HepG2 (cell line): Measurements from ENCODE around the gene THRAP3. TPM values are rescaled to one million over a fixed set of nuclear protein-coding genes. Genes with fewer than 3 reads are reported as not detected.

ENCODE experiments used
- ATAC-seq: fragments of 200-7000 bp; cut with Tn5 transposase; 3 replicates; pipeline ENCODE4 v1.9.1; 2020; ENCODE audit warnings: mild to moderate bottlenecking, moderate library complexity
- BruUV-seq: library from RNA; stranded (reverse); fragments of 400-500 nt; replicated peaks from 2 replicates; lab custom pipeline; 2021; lab: Mats Ljungman, UMichigan
- CTCF ChIA-PET: fragments of 300-600 bp; formaldehyde crosslinking; extraction: SDS; loops from one replicate; lab custom pipeline; 2021; ENCODE audit warnings: low total read pairs, inconsistent platforms, low intra/inter-chr PET ratio; lab: Yijun Ruan, JAX
- POLR2A ChIA-PET: fragments of 350-600 bp; sonication (Branson Sonifier 250); formaldehyde crosslinking; loops from one replicate; lab custom pipeline; 2020; ENCODE audit warnings: antibody characterized with exemption, inconsistent platforms; lab: Yijun Ruan, JAX
- DNase-seq: peaks from one replicate; pipeline ENCODE4 v3.0.0-alpha.2; 2015; ENCODE audit warnings: low spot score
- FAIRE-seq: peaks from 3 replicates; lab custom pipeline; 2011; peaks lifted over from hg19 to GRCh38; lab: Jason Lieb, UNC
- H2AFZ ChIP-seq: one replicate; pipeline ENCODE4 v1.6.1; 2011; ENCODE audit warnings: low read length, inconsistent platforms
- H3K27ac ChIP-seq: fragments of 300-600 bp; 3 replicates; pipeline ENCODE4 v1.8.0; 2011; ENCODE audit warnings: mixed run types, mild to moderate bottlenecking, mixed read lengths, low read length, inconsistent platforms; ENCODE audit not compliant: insufficient read depth; ENCODE audit errors: extremely low read length
- H3K27me3 ChIP-seq, 2 experiments: fragments of 200-600 bp in 1 of 2; 2 replicates in 1 of 2; 3 replicates in 1 of 2; pipeline versions ENCODE4 v1.6.0 to v1.8.0; 2011; ENCODE audit warnings: low read length in 2 of 2, mild to moderate bottlenecking in 2 of 2, moderate library complexity in 2 of 2, inconsistent platforms in 1 of 2; ENCODE audit not compliant: insufficient read depth in 2 of 2, control insufficient read depth in 1 of 2
- H3K36me3 ChIP-seq, 2 experiments: fragments of 200-600 bp in 1 of 2; replicated peaks in 1 of 2; 2 replicates in 1 of 2; 3 replicates in 1 of 2; pipeline versions ENCODE4 v1.5.1 to v1.8.0; 2011; ENCODE audit warnings: low read length in 2 of 2, inconsistent platforms in 1 of 2; ENCODE audit not compliant: insufficient read depth in 2 of 2, control insufficient read depth in 1 of 2
- H3K4me1 ChIP-seq: 2 replicates; pipeline ENCODE4 v1.5.1; 2012; ENCODE audit warnings: low read length, inconsistent platforms; ENCODE audit not compliant: insufficient read depth
- H3K4me2 ChIP-seq: 2 replicates; pipeline ENCODE4 v1.6.0; 2011; ENCODE audit warnings: low read depth, low read length, inconsistent platforms
- H3K4me3 ChIP-seq, 3 experiments: fragments of 200-600 bp in 1 of 3; sonication (generic), shearing (Covaris generic) in 1 of 3; replicated peaks in 1 of 3; 2 replicates each; pipeline ENCODE4 v1.5.1; 2011 to 2016; ENCODE audit warnings: low read length in 3 of 3, inconsistent platforms in 2 of 3, low read depth in 2 of 3, mild to moderate bottlenecking in 2 of 3, control low read depth in 1 of 3, mixed read lengths in 1 of 3; ENCODE audit not compliant: insufficient read depth in 1 of 3
- H3K79me2 ChIP-seq: one replicate; pipeline ENCODE4 v1.6.1; 2011; ENCODE audit warnings: low read length, inconsistent platforms; ENCODE audit not compliant: insufficient read depth
- H3K9ac ChIP-seq: 2 replicates; pipeline ENCODE4 v1.6.0; 2011; ENCODE audit warnings: mild to moderate bottlenecking, low read depth, low read length, inconsistent platforms; ENCODE audit not compliant: insufficient read depth
- H3K9me3 ChIP-seq: 2 replicates; pipeline ENCODE4 v1.5.1; 2012; ENCODE audit warnings: mild to moderate bottlenecking, low read length
- H4K20me1 ChIP-seq: 2 replicates; pipeline ENCODE4 v1.6.0; 2011; ENCODE audit warnings: inconsistent platforms, mild to moderate bottlenecking, low read length, moderate library complexity; ENCODE audit not compliant: insufficient read depth
- ARID4A ChIP-seq: sonication (generic); formaldehyde crosslinking; IDR thresholded peaks from 2 replicates; pipeline ENCODE4 v1.5.0; 2020; ENCODE audit warnings: mild to moderate bottlenecking, missing genetic modification reagents, borderline replicate concordance
- NFKB2 ChIP-seq: sonication (generic); formaldehyde crosslinking; IDR thresholded peaks from 2 replicates; pipeline ENCODE4 v1.4.0; 2020; ENCODE audit warnings: missing genetic modification reagents, borderline replicate concordance
- NKX3-1 ChIP-seq: sonication (generic); formaldehyde crosslinking; IDR thresholded peaks from 2 replicates; pipeline ENCODE4 v1.5.0; 2020; ENCODE audit warnings: missing genetic modification reagents
- ZFP90 ChIP-seq: sonication (generic); formaldehyde crosslinking; IDR thresholded peaks from 2 replicates; pipeline ENCODE4 v1.8.0; 2022; ENCODE audit warnings: missing genetic modification reagents, mild to moderate bottlenecking, inconsistent platforms, borderline replicate concordance
- ZFP91 ChIP-seq: sonication (generic); formaldehyde crosslinking; IDR thresholded peaks from 2 replicates; pipeline ENCODE4 v1.9.0; 2022; ENCODE audit warnings: missing genetic modification reagents, mild to moderate bottlenecking, borderline replicate concordance
- WGBS: methylation state at CpG from one replicate; pipeline ENCODE4 v1.1.6; 2017; ENCODE audit warnings: low lambda C conversion rate; 5-methylcytosine and 5-hydroxymethylcytosine counted together
- in situ Hi-C: cut with HindIII; loops from 2 replicates; pipeline ENCODE4 v1.10.0; 2017; ENCODE audit warnings: low pct_unique_long_range_greater_than_20kb; ENCODE audit not compliant: extremely low pct_ligation_motif_present
- intact Hi-C: fragments of 100-400 bp; cut with micrococcal nuclease; formaldehyde crosslinking; loops from one replicate; pipeline ENCODE4 v1.10.0; 2022; ENCODE audit not compliant: unreplicated experiment
- polyA plus RNA-seq, 8 experiments: library from polyadenylated mRNA; depleted of rRNA in 3 of 8; stranded (reverse) in 7 of 8; unstranded in 1 of 8; fragments of >200 nt; fragmentation: Illumina TruSeq in 4 of 8; extraction: Trizol in 4 of 8; gene quantifications; 2 replicates each; pipeline versions ENCODE4 v1.2.1 to v1.2.3, GENCODE V29; 2011 to 2016; ENCODE audit warnings: low read depth in 4 of 8, missing spikeins in 1 of 8, mixed read lengths in 1 of 8; ENCODE audit not compliant: insufficient read depth in 1 of 8
- total RNA-seq, 5 experiments: library from RNA; depleted of rRNA; stranded (reverse); fragments of >200 nt; fragmentation: Illumina TruSeq; extraction: Trizol; gene quantifications; 2 replicates each; pipeline ENCODE4 v1.2.3, GENCODE V29; 2016; ENCODE audit warnings: low read depth in 1 of 5
- TF ChIP-seq, protein P1 (sequence below): sonication (generic); formaldehyde crosslinking; IDR thresholded peaks from 2 replicates; pipeline ENCODE4 v1.5.0; 2020; ENCODE audit warnings: missing genetic modification reagents
- TF ChIP-seq, protein P2 (sequence below): sonication (generic); formaldehyde crosslinking; IDR thresholded peaks from 2 replicates; pipeline ENCODE4 v1.5.1; 2020; ENCODE audit warnings: mild to moderate bottlenecking, missing genetic modification reagents, moderate library complexity

The THRAP3 gene
- total and polyA plus RNA-seq, 2 of the 13 experiments (the other 11 are each of a cell fraction or from before 2014, with no cell fraction given) = 45.0 to 92.6 TPM

DNA sequence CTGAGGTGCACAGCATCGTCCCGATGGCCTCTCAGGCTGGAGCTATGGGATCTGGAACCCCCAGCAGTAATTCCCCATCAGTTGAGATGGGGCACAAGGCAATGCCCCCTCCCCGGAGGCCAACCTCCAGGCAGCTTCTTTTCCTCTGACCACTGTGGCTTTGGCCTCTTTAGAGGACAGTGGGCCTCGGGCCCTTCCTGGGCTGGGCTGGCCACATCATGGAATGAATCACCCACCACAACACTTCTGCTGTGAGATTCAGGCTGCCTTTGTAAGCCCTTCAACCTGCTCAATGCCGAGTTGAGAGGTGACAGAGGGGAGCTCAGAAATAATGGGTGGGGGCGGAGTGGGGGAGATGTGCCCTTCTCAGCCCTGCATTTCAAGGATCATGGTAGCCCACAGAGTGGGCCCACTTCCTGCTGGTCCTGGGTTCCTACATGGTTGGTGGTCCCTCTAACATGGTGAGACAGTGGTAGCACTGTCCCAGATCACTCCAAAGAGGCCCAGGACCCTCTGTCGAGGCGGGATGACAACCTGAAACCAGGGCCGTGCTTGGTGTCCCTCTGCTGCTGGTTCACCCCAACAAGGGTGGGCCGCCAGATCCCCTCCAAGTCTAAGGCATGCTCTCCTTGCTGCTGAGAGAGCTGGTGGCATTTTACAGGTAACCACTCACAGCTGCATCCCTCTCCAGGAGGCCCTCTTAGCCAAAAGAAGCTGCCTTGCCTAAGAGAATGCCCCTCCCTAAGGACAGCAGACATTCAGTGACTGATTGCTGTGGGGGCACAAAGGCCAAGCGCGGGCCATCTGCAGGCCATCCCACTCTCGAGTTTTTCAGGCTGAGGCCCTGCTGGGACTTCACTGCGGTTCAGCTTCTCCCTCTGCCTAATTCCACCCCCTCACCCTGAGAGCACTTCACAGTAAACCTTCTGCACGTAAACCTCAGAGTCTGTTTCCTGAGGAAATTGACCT is 129.0 kb downstream of the THRAP3 start:
- ATAC-seq (peak; percentile 13), DNase-seq (no peak), FAIRE-seq (no peak)
- ChIA-PET POLR2A (interaction anchor here (0.5 to 1.2 kb wide), 2 partner anchors 29 to 58 kb away, joined by 3 read pairs; partner anchors contain the start of gene EVA1B), CTCF (no interaction called here)
- no peaks in the 10 kb centered on the region for H3K79me2 ChIP-seq
- 0 out of 6 replicates have a peak overlapping the region, but pooled peaks of 1 of the 3 experiments have one; percentile 19 for H3K4me3 ChIP-seq
- no peaks in the 10 kb centered on the region for H4K20me1 ChIP-seq
- H2AFZ ChIP-seq = no peak overlapping the region
- peak overlapping the region; percentile 53 for H3K4me2 ChIP-seq
- no peaks in the 10 kb centered on the region for H3K27me3 ChIP-seq
- H3K36me3 ChIP-seq = peaks cover 34 to 64% of the 10 kb centered on the region in 2 experiments
- in situ Hi-C loops (no loop called here), intact Hi-C loops (no loop called here)
- H3K4me1 ChIP-seq = peaks cover 50% of the 10 kb centered on the region
- no peak overlapping the region for H3K9ac ChIP-seq
- no peaks in the 10 kb centered on the region for H3K9me3 ChIP-seq
- peak overlapping the region; percentile 50 for H3K27ac ChIP-seq
- 90% methylated on average over 7 of the region's 15 CpGs for WGBS
- BruUV-seq = no TSS peak
- 0 out of 2 replicates have a peak, but pooled peaks have one; percentile 27 for TF ChIP-seq ZFP90 (CRISPR knock-in tag)
- 0 out of 2 replicates have a peak, but pooled peaks have one; percentile 29 for TF ChIP-seq ARID4A (CRISPR knock-in tag)
- TF ChIP-seq NKX3-1 (CRISPR knock-in tag) = no peak
- peak; percentile 11; the same call in 1 of the 2 replicates for TF ChIP-seq ZFP91 (CRISPR knock-in tag)
- TF ChIP-seq, protein P1, sequence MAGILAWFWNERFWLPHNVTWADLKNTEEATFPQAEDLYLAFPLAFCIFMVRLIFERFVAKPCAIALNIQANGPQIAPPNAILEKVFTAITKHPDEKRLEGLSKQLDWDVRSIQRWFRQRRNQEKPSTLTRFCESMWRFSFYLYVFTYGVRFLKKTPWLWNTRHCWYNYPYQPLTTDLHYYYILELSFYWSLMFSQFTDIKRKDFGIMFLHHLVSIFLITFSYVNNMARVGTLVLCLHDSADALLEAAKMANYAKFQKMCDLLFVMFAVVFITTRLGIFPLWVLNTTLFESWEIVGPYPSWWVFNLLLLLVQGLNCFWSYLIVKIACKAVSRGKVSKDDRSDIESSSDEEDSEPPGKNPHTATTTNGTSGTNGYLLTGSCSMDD (CRISPR knock-in tag) = no peak
- TF ChIP-seq, protein P2, sequence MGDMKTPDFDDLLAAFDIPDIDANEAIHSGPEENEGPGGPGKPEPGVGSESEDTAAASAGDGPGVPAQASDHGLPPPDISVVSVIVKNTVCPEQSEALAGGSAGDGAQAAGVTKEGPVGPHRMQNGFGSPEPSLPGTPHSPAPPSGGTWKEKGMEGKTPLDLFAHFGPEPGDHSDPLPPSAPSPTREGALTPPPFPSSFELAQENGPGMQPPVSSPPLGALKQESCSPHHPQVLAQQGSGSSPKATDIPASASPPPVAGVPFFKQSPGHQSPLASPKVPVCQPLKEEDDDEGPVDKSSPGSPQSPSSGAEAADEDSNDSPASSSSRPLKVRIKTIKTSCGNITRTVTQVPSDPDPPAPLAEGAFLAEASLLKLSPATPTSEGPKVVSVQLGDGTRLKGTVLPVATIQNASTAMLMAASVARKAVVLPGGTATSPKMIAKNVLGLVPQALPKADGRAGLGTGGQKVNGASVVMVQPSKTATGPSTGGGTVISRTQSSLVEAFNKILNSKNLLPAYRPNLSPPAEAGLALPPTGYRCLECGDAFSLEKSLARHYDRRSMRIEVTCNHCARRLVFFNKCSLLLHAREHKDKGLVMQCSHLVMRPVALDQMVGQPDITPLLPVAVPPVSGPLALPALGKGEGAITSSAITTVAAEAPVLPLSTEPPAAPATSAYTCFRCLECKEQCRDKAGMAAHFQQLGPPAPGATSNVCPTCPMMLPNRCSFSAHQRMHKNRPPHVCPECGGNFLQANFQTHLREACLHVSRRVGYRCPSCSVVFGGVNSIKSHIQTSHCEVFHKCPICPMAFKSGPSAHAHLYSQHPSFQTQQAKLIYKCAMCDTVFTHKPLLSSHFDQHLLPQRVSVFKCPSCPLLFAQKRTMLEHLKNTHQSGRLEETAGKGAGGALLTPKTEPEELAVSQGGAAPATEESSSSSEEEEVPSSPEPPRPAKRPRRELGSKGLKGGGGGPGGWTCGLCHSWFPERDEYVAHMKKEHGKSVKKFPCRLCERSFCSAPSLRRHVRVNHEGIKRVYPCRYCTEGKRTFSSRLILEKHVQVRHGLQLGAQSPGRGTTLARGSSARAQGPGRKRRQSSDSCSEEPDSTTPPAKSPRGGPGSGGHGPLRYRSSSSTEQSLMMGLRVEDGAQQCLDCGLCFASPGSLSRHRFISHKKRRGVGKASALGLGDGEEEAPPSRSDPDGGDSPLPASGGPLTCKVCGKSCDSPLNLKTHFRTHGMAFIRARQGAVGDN = peak; percentile 78
- 0 out of 2 replicates have a peak, but pooled peaks have one; percentile 23 for TF ChIP-seq NFKB2
